ENCODE results near the gene TFAP2A. TPM values are rescaled to one million over a fixed set of nuclear protein-coding genes. Genes with fewer than 3 reads are reported as not detected.

TFAP2A gene
- total RNA-seq, 1 experiment from 2014 or later = 10.6 TPM

DNA sequence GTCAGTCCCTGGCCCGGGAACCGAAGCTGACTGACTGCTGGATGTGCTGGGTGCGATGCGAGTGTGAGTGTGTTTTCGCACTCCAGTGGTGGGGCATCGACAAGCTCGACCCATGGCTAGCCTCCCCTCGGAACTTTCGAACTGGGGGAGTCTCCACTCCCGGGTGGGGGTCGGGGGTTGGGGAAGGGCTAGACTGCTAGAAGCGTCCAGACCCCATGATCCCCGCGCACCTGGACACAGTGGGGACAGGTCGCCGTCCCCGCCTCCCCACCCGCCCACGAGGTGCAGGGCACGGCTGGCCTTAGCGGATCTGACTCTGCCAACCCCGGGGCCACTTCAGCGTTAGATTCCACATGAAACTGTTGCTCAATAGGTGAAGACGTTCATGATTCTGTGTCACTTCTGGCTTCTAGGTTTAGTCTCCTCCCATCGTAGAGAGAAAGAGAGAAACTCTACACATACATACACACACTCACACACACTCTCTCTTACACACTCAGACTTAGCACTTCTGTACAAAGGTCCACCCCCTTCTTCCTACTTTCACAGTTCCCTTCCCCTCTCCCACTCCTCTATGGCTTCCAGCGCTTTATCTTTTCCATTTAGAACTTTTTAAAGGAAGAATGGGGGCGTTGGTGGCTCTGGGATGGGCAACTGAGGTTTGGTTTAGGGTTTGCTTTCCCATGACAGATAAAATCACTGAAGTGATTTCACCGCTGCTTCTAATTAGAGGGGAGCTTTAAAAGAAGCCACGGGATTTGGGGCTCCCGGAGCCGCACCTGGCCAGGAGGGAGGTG is 5.1 kb upstream of the TFAP2A start:
- no peak overlapping the region for H3K27ac ChIP-seq
- no peaks in the 10 kb centered on the region for H3K27me3 ChIP-seq
- DNase-seq = no peak
- no peaks in the 10 kb centered on the region for H3K36me3 ChIP-seq
- no peaks in the 10 kb centered on the region for H3K9me3 ChIP-seq (replicated peaks)
- H3K4me3 ChIP-seq = no peak overlapping the region
- H3K4me1 ChIP-seq = no peaks in the 10 kb centered on the region

DNA sequence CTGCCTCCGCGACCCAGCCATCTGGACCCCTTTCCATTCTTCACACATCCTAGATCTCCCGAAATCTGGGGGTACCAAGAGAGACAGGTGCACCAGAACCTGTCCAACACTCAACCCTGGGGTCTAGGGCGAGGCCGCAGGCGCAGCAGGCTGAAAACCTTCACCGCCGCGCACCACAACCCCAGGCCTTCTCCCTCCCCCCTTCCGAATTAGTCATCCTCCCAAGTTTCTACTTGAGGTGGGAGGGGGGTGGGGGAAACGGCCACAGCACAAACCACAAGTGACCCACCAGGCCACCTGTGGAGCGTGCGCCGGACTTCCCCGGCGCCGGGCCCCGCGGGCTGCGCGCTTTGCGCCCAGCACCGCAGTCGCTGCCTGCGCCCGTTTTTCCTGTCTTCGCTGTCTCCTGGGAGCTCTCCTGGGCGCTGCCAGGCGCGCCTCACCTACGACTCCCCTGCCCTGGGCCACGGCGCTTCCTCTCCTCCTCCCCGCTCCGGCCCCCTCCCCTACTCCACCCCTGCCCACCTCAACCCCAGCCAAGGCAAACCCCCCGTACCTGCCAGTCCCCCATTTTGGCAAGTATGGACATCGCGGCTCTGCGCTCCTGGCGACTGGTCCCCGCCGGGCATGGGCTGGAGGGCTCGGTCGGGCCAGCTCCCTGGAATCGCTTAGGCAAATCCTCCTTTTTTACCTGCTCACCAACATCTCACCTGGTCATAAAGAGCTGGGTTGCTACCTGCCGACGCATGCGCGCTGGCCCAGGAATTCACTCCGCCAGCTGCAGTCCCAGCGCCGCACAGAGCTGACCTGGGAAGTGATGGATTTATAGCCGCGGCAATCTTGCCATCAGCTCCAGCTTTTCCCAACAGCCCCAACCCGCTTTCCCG is 4.2 kb upstream of the TFAP2A start:
- Histone ChIP-seq H3K9me3 (replicated peaks) (no peaks in the 10 kb centered on the region), H3K36me3 (no peaks in the 10 kb centered on the region), H3K4me3 (no peak overlapping the region), H3K4me1 (no peaks in the 10 kb centered on the region), H3K27ac (no peak overlapping the region), H3K27me3 (no peaks in the 10 kb centered on the region)
- no peak for DNase-seq

DNA sequence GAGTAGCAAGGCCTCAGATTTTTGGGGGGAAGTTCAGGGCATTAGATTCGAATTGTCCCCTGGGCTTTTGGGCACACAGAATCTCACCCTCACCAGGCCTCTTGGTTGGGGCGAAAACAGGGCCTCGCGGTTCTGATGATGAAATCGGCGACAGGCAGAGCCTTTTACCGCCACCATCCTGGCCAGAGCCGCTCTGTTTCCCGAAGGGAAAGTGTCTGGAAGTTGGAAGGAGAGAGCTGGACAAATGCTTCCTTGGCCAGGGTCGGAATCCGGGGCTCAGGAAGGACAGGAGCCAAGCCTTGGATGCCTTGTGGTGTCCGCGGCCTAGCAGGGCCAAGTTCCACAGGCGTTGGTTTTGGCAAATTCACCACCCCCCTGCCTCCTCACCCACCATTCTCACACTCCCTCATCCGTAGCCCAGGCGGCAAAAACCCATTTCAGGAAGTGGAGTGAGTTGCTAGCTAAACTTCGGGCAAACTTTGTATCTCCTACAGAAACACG is 3.5 kb upstream of the TFAP2A start:
- DNase-seq = no peak
- Histone ChIP-seq H3K27ac (no peak overlapping the region), H3K27me3 (no peaks in the 10 kb centered on the region), H3K4me3 (no peak overlapping the region), H3K4me1 (no peaks in the 10 kb centered on the region), H3K9me3 (replicated peaks) (no peaks in the 10 kb centered on the region), H3K36me3 (no peaks in the 10 kb centered on the region)

DNA sequence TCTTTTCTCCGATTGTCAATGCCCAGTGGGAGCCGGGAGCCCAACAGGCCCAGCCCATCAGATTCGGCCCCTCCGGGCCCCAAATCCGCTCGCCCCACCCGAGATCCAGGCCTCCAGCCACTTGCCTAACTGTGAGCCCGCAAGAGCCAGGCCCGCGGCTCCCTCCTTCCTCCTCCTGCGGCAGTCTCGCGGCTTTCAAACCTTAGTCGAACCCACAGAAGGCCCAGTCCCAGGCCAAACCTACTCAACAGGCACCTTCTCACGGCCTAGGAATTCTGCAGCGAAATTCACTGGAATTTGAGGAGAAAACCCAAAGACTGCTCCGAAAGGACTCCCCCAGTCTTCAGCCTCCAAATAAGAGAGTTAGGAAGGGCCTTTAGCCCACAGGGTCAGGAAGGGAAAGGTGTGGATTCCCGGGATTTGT is 2.8 kb upstream of the TFAP2A start:
- Histone ChIP-seq H3K27ac (no peak overlapping the region), H3K36me3 (no peaks in the 10 kb centered on the region), H3K4me1 (no peaks in the 10 kb centered on the region), H3K9me3 (replicated peaks) (no peaks in the 10 kb centered on the region), H3K4me3 (no peak overlapping the region), H3K27me3 (no peaks in the 10 kb centered on the region)
- DNase-seq = no peak

DNA sequence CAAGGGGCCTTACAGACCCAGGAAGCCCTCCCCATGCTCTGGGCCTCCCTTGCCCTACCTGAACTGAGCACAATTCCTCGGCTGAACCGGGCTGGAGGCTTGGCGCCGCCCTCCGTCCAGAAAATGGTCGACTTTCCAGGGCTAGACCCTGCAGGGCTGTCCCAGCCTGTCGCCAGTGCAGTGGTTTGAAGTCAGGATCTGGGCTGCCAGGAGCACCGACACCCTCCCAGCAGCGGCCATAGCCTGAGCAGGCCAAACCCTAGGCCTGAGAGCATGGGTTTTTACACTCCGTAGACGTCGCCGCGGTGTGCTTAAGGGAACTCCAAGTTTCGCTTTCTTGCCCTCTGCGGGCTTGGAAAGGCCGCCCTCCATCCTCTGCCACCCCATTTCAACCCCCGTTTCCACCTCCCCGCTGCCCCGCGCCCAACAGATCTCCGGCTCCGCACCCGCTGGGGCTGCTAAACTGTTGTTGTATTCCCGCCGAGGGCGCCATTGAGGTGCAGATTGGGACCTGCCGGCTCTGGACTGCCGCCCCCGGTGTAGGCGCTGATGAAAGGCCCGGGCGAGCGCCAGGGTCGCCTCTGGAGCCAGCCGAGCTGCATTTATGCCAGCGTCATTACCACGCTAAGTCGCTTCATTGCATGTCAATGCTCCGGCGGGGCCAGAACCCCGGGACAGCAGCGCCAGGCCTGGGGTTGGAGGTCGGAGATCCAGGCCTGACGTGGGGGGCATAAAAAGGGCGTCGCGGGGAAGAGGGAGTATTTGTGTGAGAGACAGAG is 2.2 kb upstream of the TFAP2A start:
- DNase-seq = no peak
- H3K9me3 ChIP-seq (replicated peaks) = no peaks in the 10 kb centered on the region
- no peaks in the 10 kb centered on the region for H3K36me3 ChIP-seq
- H3K4me3 ChIP-seq = no peak overlapping the region
- H3K4me1 ChIP-seq = no peaks in the 10 kb centered on the region
- H3K27me3 ChIP-seq = no peaks in the 10 kb centered on the region
- no peak overlapping the region for H3K27ac ChIP-seq

DNA sequence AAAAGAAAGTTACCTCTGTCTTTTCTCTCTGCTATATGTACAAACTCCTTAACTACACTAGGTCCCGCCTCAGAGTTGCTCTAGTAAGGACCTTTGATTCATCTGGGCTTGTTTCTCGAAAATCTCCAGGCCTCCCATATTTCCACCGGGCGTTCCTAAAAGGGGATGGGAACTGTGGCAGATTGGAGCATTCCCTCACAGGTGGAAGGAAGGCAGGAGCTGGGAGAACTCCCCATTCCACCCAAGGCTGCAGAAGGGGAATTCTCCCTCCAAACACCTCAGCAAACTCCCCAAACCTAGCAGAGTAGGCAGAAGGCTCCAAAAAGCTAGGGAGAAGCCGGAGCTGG is 1.6 kb upstream of the TFAP2A start:
- Histone ChIP-seq H3K27me3 (no peaks in the 10 kb centered on the region), H3K9me3 (replicated peaks) (no peaks in the 10 kb centered on the region), H3K4me1 (no peaks in the 10 kb centered on the region), H3K4me3 (no peak overlapping the region), H3K36me3 (no peaks in the 10 kb centered on the region), H3K27ac (no peak overlapping the region)
- no peak for DNase-seq

DNA sequence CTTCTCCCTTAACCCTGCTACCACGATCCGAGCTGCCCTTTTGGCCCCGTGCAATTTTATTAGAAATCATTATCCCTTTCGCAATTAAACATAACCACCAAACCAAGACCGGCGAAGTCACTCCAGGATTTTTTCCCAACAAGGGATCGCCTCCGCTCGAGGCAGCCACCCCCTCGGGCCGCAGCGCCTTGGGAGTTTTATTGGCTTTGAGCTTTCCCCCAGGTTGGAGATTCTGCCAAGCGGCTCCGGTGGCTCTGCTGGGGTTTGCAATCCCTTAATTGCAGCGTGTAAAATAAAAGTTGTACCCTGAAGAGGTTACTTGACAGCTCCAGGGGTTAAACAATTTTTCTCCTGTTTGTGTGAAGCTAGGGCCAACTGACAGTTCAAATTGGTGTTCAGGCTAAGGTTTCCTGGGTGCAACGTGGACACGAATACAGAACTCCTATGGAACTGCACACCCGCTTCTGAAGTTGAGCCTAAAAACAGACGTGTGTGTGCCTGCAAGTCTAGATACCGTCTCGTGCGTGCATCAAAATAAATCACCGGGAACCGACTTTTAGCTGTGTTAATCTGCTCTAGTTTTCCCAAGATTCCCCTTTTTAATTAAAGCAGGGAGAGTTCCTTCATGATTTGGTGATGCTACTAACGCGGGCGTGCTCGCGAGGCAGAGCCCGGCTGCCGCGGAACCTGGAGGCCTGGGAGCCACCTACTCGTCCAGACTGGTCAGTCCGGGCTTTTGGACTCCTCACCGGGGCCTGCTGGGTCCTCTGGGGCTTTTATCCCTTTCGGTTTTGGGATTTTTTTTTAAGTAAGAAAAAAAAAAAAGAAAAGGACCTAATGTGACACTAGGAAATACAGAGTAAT is 975 bp upstream of the TFAP2A start:
- Histone ChIP-seq H3K4me3 (no peak overlapping the region), H3K4me1 (no peaks in the 10 kb centered on the region), H3K9me3 (replicated peaks) (no peaks in the 10 kb centered on the region), H3K27ac (no peak overlapping the region), H3K27me3 (no peaks in the 10 kb centered on the region), H3K36me3 (no peaks in the 10 kb centered on the region)
- no peak for DNase-seq

DNA sequence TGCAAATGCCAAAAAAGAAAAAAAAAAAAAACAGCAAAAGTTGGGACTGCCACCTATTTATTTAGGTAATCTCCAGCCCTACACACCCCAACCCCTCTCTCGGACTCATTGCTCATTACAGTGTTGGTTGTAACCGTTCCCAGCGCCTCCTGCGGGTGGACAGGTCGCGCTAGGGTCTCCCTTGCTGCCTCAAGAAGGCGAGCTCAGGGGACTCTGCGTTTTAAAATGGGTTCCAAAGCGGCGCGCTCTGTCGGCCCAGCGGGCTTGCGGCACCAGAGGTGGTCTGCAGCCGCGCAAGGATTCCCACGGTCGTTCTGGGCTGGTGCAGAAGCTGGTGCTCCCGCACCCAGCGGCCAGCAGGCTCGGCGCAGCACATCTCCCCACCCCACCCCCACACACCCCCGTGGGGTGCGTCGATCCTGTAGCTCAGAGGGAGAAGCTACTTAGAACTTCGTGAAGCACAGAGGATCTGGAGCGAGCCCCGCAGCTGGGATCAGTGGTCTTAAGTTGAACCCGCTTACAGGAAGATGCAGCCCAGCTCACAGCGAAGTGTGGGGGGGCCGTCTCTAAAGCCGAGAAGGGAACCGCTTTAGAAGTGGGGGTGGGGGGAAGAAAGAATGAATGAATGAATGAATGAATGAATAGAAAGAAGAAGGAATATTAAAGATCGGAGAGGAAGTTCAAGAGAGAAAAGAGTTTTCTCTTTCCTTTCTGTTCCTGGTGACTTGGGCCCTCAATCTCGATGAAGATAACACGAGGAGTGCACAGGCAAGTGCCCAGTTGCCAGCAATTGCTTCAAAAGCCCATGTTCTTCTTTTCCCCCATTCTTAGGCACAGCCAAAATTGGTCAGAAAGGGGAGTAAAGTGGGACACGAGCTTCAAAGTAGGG is 780 bp downstream of the TFAP2A start:
- no peak overlapping the region for H3K27ac ChIP-seq
- DNase-seq = no peak
- no peaks in the 10 kb centered on the region for H3K27me3 ChIP-seq
- H3K9me3 ChIP-seq (replicated peaks) = no peaks in the 10 kb centered on the region
- H3K36me3 ChIP-seq = peaks cover 5% of the 10 kb centered on the region
- no peaks in the 10 kb centered on the region for H3K4me1 ChIP-seq
- H3K4me3 ChIP-seq = no peak overlapping the region

DNA sequence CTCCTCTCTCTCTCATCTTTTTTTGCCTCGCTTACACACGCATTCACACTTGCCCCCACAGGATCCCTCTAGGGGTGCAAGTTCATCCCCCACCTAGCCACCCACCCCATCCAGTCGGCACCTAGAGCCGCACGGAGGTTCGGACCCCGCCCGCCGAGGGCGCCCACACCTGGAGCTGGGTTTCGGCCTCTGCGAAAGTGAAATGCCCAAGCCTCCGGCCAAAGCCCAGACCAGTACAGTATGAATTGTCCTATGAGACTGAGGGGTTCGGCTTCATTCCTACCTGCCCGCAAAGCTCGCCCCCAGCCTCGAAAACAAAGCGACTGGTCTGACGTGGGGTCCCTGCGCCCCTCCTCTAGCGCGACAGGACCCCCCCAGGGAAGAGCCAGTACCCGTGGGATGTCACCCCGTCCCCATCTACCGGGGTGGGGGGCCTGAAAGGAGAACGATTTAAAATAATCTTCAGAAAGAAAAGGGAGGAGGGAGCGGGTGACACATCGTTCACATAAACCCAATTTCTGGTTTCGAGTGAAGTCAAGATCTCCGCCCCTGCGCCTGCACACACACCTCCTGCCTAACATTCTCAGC is 1.5 kb downstream of the TFAP2A start:
- H3K9me3 ChIP-seq (replicated peaks) = no peaks in the 10 kb centered on the region
- H3K4me3 ChIP-seq = peak overlapping the region; percentile 76
- DNase-seq = no peak
- H3K27me3 ChIP-seq = no peaks in the 10 kb centered on the region
- H3K4me1 ChIP-seq = no peaks in the 10 kb centered on the region
- H3K27ac ChIP-seq = peak overlapping the region; percentile 93
- peaks cover 11% of the 10 kb centered on the region for H3K36me3 ChIP-seq

DNA sequence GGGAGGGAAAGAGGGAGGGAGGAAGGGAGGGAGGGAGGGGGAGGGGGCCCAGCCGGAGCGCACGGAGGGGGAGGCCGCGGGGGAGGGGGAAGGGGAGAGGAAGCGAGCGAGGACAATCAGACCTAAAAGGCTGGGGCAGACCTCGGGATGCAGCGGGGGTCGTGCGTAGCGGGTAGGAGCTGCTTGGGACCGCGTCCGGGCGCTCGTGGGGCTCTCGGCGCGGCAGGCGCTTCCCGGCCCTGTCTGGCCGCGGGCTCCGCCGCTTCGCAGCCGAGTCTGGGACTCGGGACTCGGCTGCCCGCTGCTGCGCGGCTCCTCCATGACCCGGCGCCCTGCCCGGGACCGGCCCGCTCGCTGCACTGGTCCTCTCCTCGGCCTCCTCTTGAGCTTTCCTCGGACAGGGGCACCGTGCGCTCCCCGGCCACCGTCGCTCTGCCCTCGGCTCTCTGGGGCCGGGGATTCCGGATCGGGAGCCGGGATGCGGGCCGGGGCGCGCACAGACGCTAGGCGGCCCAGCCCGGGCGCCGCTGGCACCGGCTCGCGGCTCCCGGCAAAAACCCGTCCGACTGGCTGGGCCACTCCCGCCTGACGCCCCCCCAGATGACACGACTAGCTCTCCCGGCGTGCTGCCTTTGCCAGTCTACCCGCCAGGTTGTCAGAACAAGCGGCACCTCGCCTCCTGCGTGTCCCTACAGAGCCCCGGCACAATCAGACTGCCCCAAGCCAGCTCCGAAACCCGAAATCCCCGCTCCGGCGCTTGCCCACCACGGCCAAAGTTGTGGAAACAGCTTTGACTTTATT is 2.2 kb downstream of the TFAP2A start:
- Histone ChIP-seq H3K36me3 (peaks cover 14% of the 10 kb centered on the region), H3K27ac (peak overlapping the region; percentile 93), H3K4me3 (peak overlapping the region; percentile 76), H3K9me3 (replicated peaks) (no peaks in the 10 kb centered on the region), H3K4me1 (no peaks in the 10 kb centered on the region), H3K27me3 (no peaks in the 10 kb centered on the region)
- peak in 1 of 2 experiments; percentile 20 for DNase-seq

DNA sequence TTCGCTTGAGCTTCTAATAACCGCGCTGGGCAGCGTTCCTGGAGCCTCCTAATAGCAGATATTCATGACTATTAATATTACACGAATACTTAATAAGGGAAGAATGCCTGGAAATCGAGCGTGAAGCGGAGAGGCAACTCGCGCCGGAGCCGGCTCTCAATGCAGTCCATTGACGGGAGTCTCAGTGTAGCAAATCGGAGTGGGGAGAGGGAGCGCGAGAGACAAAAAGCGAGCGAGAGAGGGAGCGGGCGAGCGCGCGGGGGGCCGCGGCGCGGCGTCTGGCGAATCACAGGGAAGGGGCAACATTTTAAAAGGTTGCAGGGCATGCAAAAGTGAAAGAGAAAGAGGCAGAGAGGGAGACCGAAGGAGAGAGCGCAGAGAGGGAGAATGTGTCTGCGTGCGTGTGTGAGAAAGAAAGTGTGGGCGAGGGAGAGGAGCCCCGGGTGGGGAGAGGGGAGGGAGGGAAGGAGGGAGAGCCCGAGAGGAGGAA is 2.9 kb downstream of the TFAP2A start:
- Histone ChIP-seq H3K27me3 (no peaks in the 10 kb centered on the region), H3K36me3 (peaks cover 15% of the 10 kb centered on the region), H3K4me1 (no peaks in the 10 kb centered on the region), H3K4me3 (peak overlapping the region; percentile 76), H3K27ac (peak overlapping the region; percentile 93), H3K9me3 (replicated peaks) (no peaks in the 10 kb centered on the region)
- DNase-seq = peak; percentile 82 to 84

All from SJCRH30 (cell line).